PC-3 (cell line): ENCODE results near the gene TSKS.

Experiments used
- CTCF ChIP-seq: fragments of 300-600 bp; sonication (generic); conservative IDR thresholded peaks from 2 replicates; pipeline ENCODE4 v1.5.1; 2017; ENCODE audit warnings: antibody characterized with exemption, low read depth, mild to moderate bottlenecking, low read length
- EZH2phosphoT487 ChIP-seq: fragments of 300-600 bp; sonication (generic); IDR thresholded peaks from 2 replicates; pipeline ENCODE4 v1.6.1; 2018; ENCODE audit warnings: mild to moderate bottlenecking, antibody characterized with exemption, low read length, borderline replicate concordance

DNA sequence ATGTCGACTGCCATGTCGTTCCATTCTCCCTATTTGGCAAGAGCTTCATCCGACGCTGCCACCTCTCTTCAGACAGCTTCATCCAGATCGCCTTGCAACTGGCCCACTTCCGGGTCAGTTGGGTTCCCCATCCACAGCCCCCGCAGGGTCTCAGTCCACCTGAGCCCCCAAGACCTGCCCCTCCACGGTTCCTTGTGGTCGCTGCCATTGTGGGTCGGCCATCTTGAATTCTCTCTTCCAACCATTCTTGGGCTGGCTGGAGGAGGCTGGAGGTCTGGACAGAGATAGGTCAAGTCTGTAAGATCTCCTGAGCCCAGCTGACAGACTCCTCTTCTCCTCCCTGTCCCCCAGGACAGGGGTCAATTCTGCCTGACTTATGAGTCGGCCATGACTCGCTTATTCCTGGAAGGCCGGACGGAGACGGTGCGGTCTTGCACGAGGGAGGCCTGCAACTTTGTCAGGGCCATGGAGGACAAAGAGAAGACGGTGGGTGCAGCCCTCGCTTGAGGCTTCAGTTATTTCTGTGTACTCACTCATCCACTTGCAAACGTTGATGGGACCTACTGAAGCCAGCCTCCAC lies 52.6 kb downstream of the TSKS start:
- TF ChIP-seq CTCF (no peak), EZH2phosphoT487 (no peak)
